GM19395 (cell line): ENCODE measurements around the gene FRMD4A.

ENCODE experiments used
- ATAC-seq: cut with Tn5 transposase; IDR thresholded peaks from one replicate; pipeline ENCODE4 v1.9.1; 2021; ENCODE audit warnings: mild to moderate bottlenecking, moderate library complexity; ENCODE audit not compliant: unreplicated experiment

FRMD4A gene

GRCh38 chr10:13894412-13895093, 436.2 kb downstream of the FRMD4A start:
- no peak for ATAC-seq

GRCh38 chr10:13893926-13894325, 436.8 kb downstream of the FRMD4A start:
- ATAC-seq = no peak

- ATAC-seq = no peak
Observed at GRCh38 chr10:13892871-13893270, 437.9 kb downstream of the FRMD4A start.

- no peak for ATAC-seq
Observed at GRCh38 chr10:13892001-13892491, 438.7 kb downstream of the FRMD4A start.

- ATAC-seq = no peak
Observed at GRCh38 chr10:13891128-13892000, 439.4 kb downstream of the FRMD4A start.

- no peak for ATAC-seq
Observed at GRCh38 chr10:13890233-13891127, 440.2 kb downstream of the FRMD4A start.

GRCh38 chr10:13887761-13888160, 443.0 kb downstream of the FRMD4A start:
- ATAC-seq = no peak

- ATAC-seq = no peak
Observed at GRCh38 chr10:13885238-13885990, 445.3 kb downstream of the FRMD4A start.

- ATAC-seq = no peak
Observed at GRCh38 chr10:13883636-13884444, 446.9 kb downstream of the FRMD4A start.

GRCh38 chr10:13882119-13882711, 448.5 kb downstream of the FRMD4A start:
- ATAC-seq = no peak

GRCh38 chr10:13880760-13881159, 450.0 kb downstream of the FRMD4A start:
- no peak for ATAC-seq

GRCh38 chr10:13877154-13877909, 453.4 kb downstream of the FRMD4A start:
- ATAC-seq = no peak

GRCh38 chr10:13873196-13873595, 457.5 kb downstream of the FRMD4A start:
- no peak for ATAC-seq

- ATAC-seq = no peak
Observed at GRCh38 chr10:13872411-13872810, 458.3 kb downstream of the FRMD4A start.

- ATAC-seq = no peak
Observed at GRCh38 chr10:13871776-13872175, 458.9 kb downstream of the FRMD4A start.

- no peak for ATAC-seq
Observed at GRCh38 chr10:13871011-13871410, 459.7 kb downstream of the FRMD4A start.

- no peak for ATAC-seq
Observed at GRCh38 chr10:13869295-13869664, 461.4 kb downstream of the FRMD4A start.

GRCh38 chr10:13868528-13869294, 462.0 kb downstream of the FRMD4A start:
- ATAC-seq = no peak
